ENCODE data around the gene ATP5IF1. TPM values are rescaled to one million over a fixed set of nuclear protein-coding genes. Genes with fewer than 3 reads are reported as not detected.
A peak's percentile ranks its signal among the peaks of the same experiment; 100 is the strongest.

ATP5IF1 gene
- total and polyA plus RNA-seq, 2 donors = 220 to 431 TPM

GRCh38 chr1:28229089-28229488 is 6.8 kb upstream of the ATP5IF1 start:
- Histone ChIP-seq H3K27ac (ENCODE audit: low read depth in 1 of 2, low read length in 1 of 2) (no peak overlapping the region), H3K4me3 (ENCODE audit: low read length in 2 of 2) (no peak overlapping the region), H3K36me3 (ENCODE audit: control insufficient read depth in 2 of 2, insufficient read depth in 2 of 2, low read length in 1 of 2) (peaks cover 20 to 44% of the 10 kb centered on the region in 2 donors), H3K4me1 (ENCODE audit: control insufficient read depth in 2 of 2, insufficient read depth in 2 of 2, low read length in 2 of 2) (peaks cover 6 to 12% of the 10 kb centered on the region in 2 donors), H3K27me3 (ENCODE audit: control insufficient read depth in 2 of 2, insufficient read depth in 1 of 2, low read length in 1 of 2) (no peaks in the 10 kb centered on the region), H3K9me3 (ENCODE audit: control insufficient read depth in 2 of 2, insufficient read depth in 1 of 2, low read length in 1 of 2) (no peaks in the 10 kb centered on the region)
- no peak for DNase-seq (ENCODE audit: low read depth in 6 of 9, low spot score in 9 of 9)

- Histone ChIP-seq H3K27ac (ENCODE audit: low read depth in 1 of 2, low read length in 1 of 2) (no peak overlapping the region), H3K27me3 (ENCODE audit: control insufficient read depth in 2 of 2, insufficient read depth in 1 of 2, low read length in 1 of 2) (no peaks in the 10 kb centered on the region), H3K4me3 (ENCODE audit: low read length in 2 of 2) (no peak overlapping the region), H3K4me1 (ENCODE audit: control insufficient read depth in 2 of 2, insufficient read depth in 2 of 2, low read length in 2 of 2) (peaks cover 6 to 12% of the 10 kb centered on the region in 2 donors), H3K36me3 (ENCODE audit: control insufficient read depth in 2 of 2, insufficient read depth in 2 of 2, low read length in 1 of 2) (peaks cover 20 to 38% of the 10 kb centered on the region in 2 donors), H3K9me3 (ENCODE audit: control insufficient read depth in 2 of 2, insufficient read depth in 1 of 2, low read length in 1 of 2) (no peaks in the 10 kb centered on the region)
- no peak for DNase-seq (ENCODE audit: low read depth in 6 of 9, low spot score in 9 of 9)
- WGBS = 95% methylated on average over 2 of the region's 2 CpGs
Measured at GRCh38 chr1:28229996-28230395, 5.9 kb upstream of the ATP5IF1 start.

GRCh38 chr1:28232558-28233263 is 3.2 kb upstream of the ATP5IF1 start, which contains the start of gene DNAJC8:
TSS of gene DNAJC8 (minus strand) at chr1:28233029. CDS start at chr1:28232998, 31 bp downstream.
- Histone ChIP-seq H3K4me1 (ENCODE audit: control insufficient read depth in 2 of 2, insufficient read depth in 2 of 2, low read length in 2 of 2) (peaks cover 6 to 27% of the 10 kb centered on the region in 2 donors), H3K27ac (ENCODE audit: low read depth in 1 of 2, low read length in 1 of 2) (peak within 1 kb of the TSS; percentile 76 to 77), H3K4me3 (ENCODE audit: low read length in 2 of 2) (peak within 1 kb of the TSS; percentile 67 to 99), H3K36me3 (ENCODE audit: control insufficient read depth in 2 of 2, insufficient read depth in 2 of 2, low read length in 1 of 2) (peaks cover 4 to 23% of the 10 kb centered on the region in 2 donors), H3K27me3 (ENCODE audit: control insufficient read depth in 2 of 2, insufficient read depth in 1 of 2, low read length in 1 of 2) (no peaks in the 10 kb centered on the region), H3K9me3 (ENCODE audit: control insufficient read depth in 2 of 2, insufficient read depth in 1 of 2, low read length in 1 of 2) (peaks cover 0 to 2% of the 10 kb centered on the region in 2 donors)
- WGBS = under 1% methylated on average over 40 of the region's 40 CpGs
- DNase-seq (ENCODE audit: low read depth in 6 of 9, low spot score in 9 of 9) = peak; percentile 83 to 97 (median 91)

GRCh38 chr1:28233264-28233606 is 2.7 kb upstream of the ATP5IF1 start:
- 77% methylated on average over 14 of the region's 14 CpGs for WGBS
- H3K4me3 ChIP-seq (ENCODE audit: low read length in 2 of 2) = peak overlapping the region in 1 of 2 donors; percentile 67
- no peak for DNase-seq (ENCODE audit: low read depth in 6 of 9, low spot score in 9 of 9)
- H3K27ac ChIP-seq (ENCODE audit: low read depth in 1 of 2, low read length in 1 of 2) = no peak overlapping the region
- peaks cover 6 to 27% of the 10 kb centered on the region in 2 donors for H3K4me1 ChIP-seq (ENCODE audit: control insufficient read depth in 2 of 2, insufficient read depth in 2 of 2, low read length in 2 of 2)
- H3K9me3 ChIP-seq (ENCODE audit: control insufficient read depth in 2 of 2, insufficient read depth in 1 of 2, low read length in 1 of 2) = peaks cover 0 to 2% of the 10 kb centered on the region in 2 donors
- H3K27me3 ChIP-seq (ENCODE audit: control insufficient read depth in 2 of 2, insufficient read depth in 1 of 2, low read length in 1 of 2) = no peaks in the 10 kb centered on the region
- peaks cover under 1 to 23% of the 10 kb centered on the region in 2 donors for H3K36me3 ChIP-seq (ENCODE audit: control insufficient read depth in 2 of 2, insufficient read depth in 2 of 2, low read length in 1 of 2)

GRCh38 chr1:28236656-28237322 is 865 bp downstream of the ATP5IF1 start:
- H3K27me3 ChIP-seq (ENCODE audit: control insufficient read depth in 2 of 2, insufficient read depth in 1 of 2, low read length in 1 of 2) = no peaks in the 10 kb centered on the region
- H3K4me3 ChIP-seq (ENCODE audit: low read length in 2 of 2) = peak overlapping the region; percentile 82
- peaks cover 0 to 19% of the 10 kb centered on the region in 2 donors for H3K36me3 ChIP-seq (ENCODE audit: control insufficient read depth in 2 of 2, insufficient read depth in 2 of 2, low read length in 1 of 2)
- peak in 1 of 9 donors; percentile 43 for DNase-seq (ENCODE audit: low read depth in 6 of 9, low spot score in 9 of 9)
- H3K27ac ChIP-seq (ENCODE audit: low read depth in 1 of 2, low read length in 1 of 2) = peak overlapping the region; percentile 81 to 90
- 15% methylated on average over 20 of the region's 20 CpGs for WGBS
- peaks cover 0 to 2% of the 10 kb centered on the region in 2 donors for H3K9me3 ChIP-seq (ENCODE audit: control insufficient read depth in 2 of 2, insufficient read depth in 1 of 2, low read length in 1 of 2)
- peaks cover 4 to 26% of the 10 kb centered on the region in 2 donors for H3K4me1 ChIP-seq (ENCODE audit: control insufficient read depth in 2 of 2, insufficient read depth in 2 of 2, low read length in 2 of 2)

GRCh38 chr1:28239004-28239403 is 3.1 kb downstream of the ATP5IF1 start:
- no peaks in the 10 kb centered on the region for H3K27me3 ChIP-seq (ENCODE audit: control insufficient read depth in 2 of 2, insufficient read depth in 1 of 2, low read length in 1 of 2)
- H3K36me3 ChIP-seq (ENCODE audit: control insufficient read depth in 2 of 2, insufficient read depth in 2 of 2, low read length in 1 of 2) = peaks cover 2 to 19% of the 10 kb centered on the region in 2 donors
- peaks cover 0 to 2% of the 10 kb centered on the region in 2 donors for H3K9me3 ChIP-seq (ENCODE audit: control insufficient read depth in 2 of 2, insufficient read depth in 1 of 2, low read length in 1 of 2)
- DNase-seq (ENCODE audit: low read depth in 6 of 9, low spot score in 9 of 9) = no peak
- H3K4me1 ChIP-seq (ENCODE audit: control insufficient read depth in 2 of 2, insufficient read depth in 2 of 2, low read length in 2 of 2) = peaks cover 0 to 27% of the 10 kb centered on the region in 2 donors
- 96% methylated on average over 2 of the region's 2 CpGs for WGBS
- H3K27ac ChIP-seq (ENCODE audit: low read depth in 1 of 2, low read length in 1 of 2) = no peak overlapping the region
- no peak overlapping the region for H3K4me3 ChIP-seq (ENCODE audit: low read length in 2 of 2)

- Histone ChIP-seq H3K9me3 (ENCODE audit: control insufficient read depth in 2 of 2, insufficient read depth in 1 of 2, low read length in 1 of 2) (peaks cover 0 to 2% of the 10 kb centered on the region in 2 donors), H3K4me3 (ENCODE audit: low read length in 2 of 2) (no peak overlapping the region), H3K27me3 (ENCODE audit: control insufficient read depth in 2 of 2, insufficient read depth in 1 of 2, low read length in 1 of 2) (no peaks in the 10 kb centered on the region), H3K4me1 (ENCODE audit: control insufficient read depth in 2 of 2, insufficient read depth in 2 of 2, low read length in 2 of 2) (peaks cover 4 to 37% of the 10 kb centered on the region in 2 donors), H3K36me3 (ENCODE audit: control insufficient read depth in 2 of 2, insufficient read depth in 2 of 2, low read length in 1 of 2) (peaks cover 3 to 19% of the 10 kb centered on the region in 2 donors), H3K27ac (ENCODE audit: low read depth in 1 of 2, low read length in 1 of 2) (no peak overlapping the region)
- DNase-seq (ENCODE audit: low read depth in 6 of 9, low spot score in 9 of 9) = no peak
- WGBS = 99% methylated on average over 4 of the region's 4 CpGs
Measured at GRCh38 chr1:28240024-28240423, 4.1 kb downstream of the ATP5IF1 start.

- Histone ChIP-seq H3K27me3 (ENCODE audit: control insufficient read depth in 2 of 2, insufficient read depth in 1 of 2, low read length in 1 of 2) (no peaks in the 10 kb centered on the region), H3K27ac (ENCODE audit: low read depth in 1 of 2, low read length in 1 of 2) (no peak overlapping the region), H3K9me3 (ENCODE audit: control insufficient read depth in 2 of 2, insufficient read depth in 1 of 2, low read length in 1 of 2) (no peaks in the 10 kb centered on the region), H3K4me1 (ENCODE audit: control insufficient read depth in 2 of 2, insufficient read depth in 2 of 2, low read length in 2 of 2) (peaks cover 4 to 32% of the 10 kb centered on the region in 2 donors), H3K36me3 (ENCODE audit: control insufficient read depth in 2 of 2, insufficient read depth in 2 of 2, low read length in 1 of 2) (peaks cover 3 to 19% of the 10 kb centered on the region in 2 donors), H3K4me3 (ENCODE audit: low read length in 2 of 2) (no peak overlapping the region)
- 98% methylated on average over 10 of the region's 10 CpGs for WGBS
- no peak for DNase-seq (ENCODE audit: low read depth in 6 of 9, low spot score in 9 of 9)
Measured at GRCh38 chr1:28241638-28242241, 5.8 kb downstream of the ATP5IF1 start.
